Astrocyte (in vitro differentiated cells and primary cell): ENCODE results near the gene USP6NL.

Experiments used
- EZH2 ChIP-seq: IDR thresholded peaks from 2 replicates; pipeline ENCODE4 v1.6.1; 2012; ENCODE audit warnings: mild to moderate bottlenecking, low read length, inconsistent platforms; ENCODE audit not compliant: insufficient read depth
- TF ChIP-seq, protein P1 (sequence below): IDR thresholded peaks from 2 replicates; pipeline ENCODE4 v1.5.1; 2011; ENCODE audit warnings: low read depth, mild to moderate bottlenecking, inconsistent platforms, low read length, moderate library complexity; ENCODE audit not compliant: insufficient read depth

- TF ChIP-seq, protein P1, sequence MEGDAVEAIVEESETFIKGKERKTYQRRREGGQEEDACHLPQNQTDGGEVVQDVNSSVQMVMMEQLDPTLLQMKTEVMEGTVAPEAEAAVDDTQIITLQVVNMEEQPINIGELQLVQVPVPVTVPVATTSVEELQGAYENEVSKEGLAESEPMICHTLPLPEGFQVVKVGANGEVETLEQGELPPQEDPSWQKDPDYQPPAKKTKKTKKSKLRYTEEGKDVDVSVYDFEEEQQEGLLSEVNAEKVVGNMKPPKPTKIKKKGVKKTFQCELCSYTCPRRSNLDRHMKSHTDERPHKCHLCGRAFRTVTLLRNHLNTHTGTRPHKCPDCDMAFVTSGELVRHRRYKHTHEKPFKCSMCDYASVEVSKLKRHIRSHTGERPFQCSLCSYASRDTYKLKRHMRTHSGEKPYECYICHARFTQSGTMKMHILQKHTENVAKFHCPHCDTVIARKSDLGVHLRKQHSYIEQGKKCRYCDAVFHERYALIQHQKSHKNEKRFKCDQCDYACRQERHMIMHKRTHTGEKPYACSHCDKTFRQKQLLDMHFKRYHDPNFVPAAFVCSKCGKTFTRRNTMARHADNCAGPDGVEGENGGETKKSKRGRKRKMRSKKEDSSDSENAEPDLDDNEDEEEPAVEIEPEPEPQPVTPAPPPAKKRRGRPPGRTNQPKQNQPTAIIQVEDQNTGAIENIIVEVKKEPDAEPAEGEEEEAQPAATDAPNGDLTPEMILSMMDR = no peak
- TF ChIP-seq EZH2 = no peak
These were observed 105.8 kb downstream of the USP6NL start for GRCh38 chr10:11505639-11506038.
